H1 (cell line): Measurements from ENCODE around the gene AAMP. TPM values are rescaled to one million over a fixed set of nuclear protein-coding genes. Genes with fewer than 3 reads are reported as not detected.

Source experiments
- RNF2 ChIP-seq: fragments of 200-900, 300-1000 bp; sonication (generic); IDR thresholded peaks from 2 replicates; pipeline ENCODE4 v1.7.1; 2016; ENCODE audit warnings: borderline replicate concordance, low read depth, mild to moderate bottlenecking, antibody characterized with exemption, low read length; ENCODE audit not compliant: poor library complexity, severe bottlenecking; ENCODE audit errors: missing control alignments
- SP1 ChIP-seq: IDR thresholded peaks from 2 replicates; pipeline ENCODE4 v1.6.1; 2011; ENCODE audit warnings: low read depth, low read length
- TEAD4 ChIP-seq: IDR thresholded peaks from 2 replicates; pipeline ENCODE4 v1.6.1; 2012; ENCODE audit warnings: low read depth, low read length, inconsistent platforms, mixed read lengths
- polyA plus RNA-seq, 7 experiments: library from polyadenylated mRNA; depleted of rRNA in 3 of 7; stranded (reverse) in 5 of 7; unstranded in 2 of 7; fragments of >200 nt in 5 of 7; fragments of 200-250 nt in 2 of 7; gene quantifications; 1 replicate in 5 of 7; 2 replicates in 1 of 7; 4 replicates in 1 of 7; pipeline versions ENCODE4 v1.2.1 to v1.2.3, GENCODE V29; 2011 to 2013; ENCODE audit warnings: missing spikeins in 2 of 7, mixed read lengths in 2 of 7
- total RNA-seq: library from RNA; stranded (reverse); fragmentation: NEBNext Ultra II Directional; extraction: Animal tissue kit (Norgen Biotek cat#: 25700); gene quantifications from 2 replicates; pipeline ENCODE4 v1.2.1, GENCODE V29; 2021
- TF ChIP-seq, protein P1 (sequence below), 3 experiments: IDR thresholded peaks; 1 replicate in 2 of 3; 2 replicates in 1 of 3; pipeline versions ENCODE4 v1.5.1 to v1.6.1; 2011; ENCODE audit warnings: low read length in 3 of 3, mild to moderate bottlenecking in 3 of 3, inconsistent platforms in 2 of 3, low read depth in 1 of 3, moderate library complexity in 1 of 3; ENCODE audit not compliant: insufficient read depth in 1 of 3; ENCODE audit errors: control extremely low read depth in 1 of 3
- TF ChIP-seq, protein P2 (sequence below): IDR thresholded peaks from 2 replicates; pipeline ENCODE4 v1.6.1; 2011; ENCODE audit warnings: low read length, improper control_type of control experiment
- TF ChIP-seq, protein P3 (sequence below): IDR thresholded peaks from 2 replicates; pipeline ENCODE4 v1.6.1; 2011; ENCODE audit warnings: low read depth, mild to moderate bottlenecking, low read length; ENCODE audit not compliant: insufficient read depth
- TF ChIP-seq, protein P4 (sequence below): IDR thresholded peaks from 2 replicates; pipeline ENCODE4 v1.6.1; 2012; ENCODE audit warnings: inconsistent platforms

Gene AAMP
- total and polyA plus RNA-seq, 2 of the 8 experiments (the other 6 are each of a cell fraction or from before 2014, with no cell fraction given), result 119 to 125 TPM

DNA sequence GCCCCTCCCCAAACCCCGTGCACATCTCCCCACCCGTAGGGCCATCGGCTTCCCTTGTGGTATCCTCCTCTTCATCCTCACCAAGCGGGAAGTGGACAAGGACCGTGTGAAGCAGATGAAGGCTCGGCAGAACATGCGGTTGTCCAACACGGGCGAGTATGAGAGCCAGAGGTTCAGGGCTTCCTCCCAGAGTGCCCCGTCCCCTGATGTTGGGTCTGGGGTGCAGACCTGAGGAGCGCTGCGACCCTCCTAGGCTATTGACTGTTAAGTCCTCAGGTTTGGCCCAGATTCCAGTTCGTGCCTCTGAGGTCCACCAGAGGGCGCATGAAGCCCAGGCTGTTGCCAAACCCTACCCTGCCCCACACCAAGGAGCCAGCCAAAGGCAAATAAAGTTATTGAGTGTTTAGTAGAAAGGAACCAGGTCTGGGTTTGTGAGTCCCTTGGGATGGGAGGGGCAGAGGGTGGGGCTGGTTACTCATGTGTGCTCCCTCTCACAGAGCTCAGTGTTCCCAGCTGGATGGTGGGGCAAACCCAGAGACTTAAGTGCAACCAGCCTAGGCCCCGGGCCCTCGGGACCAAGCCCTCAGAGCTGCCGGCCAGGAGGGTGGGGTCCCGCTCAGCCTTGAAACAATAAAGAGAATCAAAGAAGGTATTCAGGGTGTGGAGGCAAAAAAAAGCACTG is 2.7 kb upstream of the AAMP start (continued):
- TF ChIP-seq, protein P1, sequence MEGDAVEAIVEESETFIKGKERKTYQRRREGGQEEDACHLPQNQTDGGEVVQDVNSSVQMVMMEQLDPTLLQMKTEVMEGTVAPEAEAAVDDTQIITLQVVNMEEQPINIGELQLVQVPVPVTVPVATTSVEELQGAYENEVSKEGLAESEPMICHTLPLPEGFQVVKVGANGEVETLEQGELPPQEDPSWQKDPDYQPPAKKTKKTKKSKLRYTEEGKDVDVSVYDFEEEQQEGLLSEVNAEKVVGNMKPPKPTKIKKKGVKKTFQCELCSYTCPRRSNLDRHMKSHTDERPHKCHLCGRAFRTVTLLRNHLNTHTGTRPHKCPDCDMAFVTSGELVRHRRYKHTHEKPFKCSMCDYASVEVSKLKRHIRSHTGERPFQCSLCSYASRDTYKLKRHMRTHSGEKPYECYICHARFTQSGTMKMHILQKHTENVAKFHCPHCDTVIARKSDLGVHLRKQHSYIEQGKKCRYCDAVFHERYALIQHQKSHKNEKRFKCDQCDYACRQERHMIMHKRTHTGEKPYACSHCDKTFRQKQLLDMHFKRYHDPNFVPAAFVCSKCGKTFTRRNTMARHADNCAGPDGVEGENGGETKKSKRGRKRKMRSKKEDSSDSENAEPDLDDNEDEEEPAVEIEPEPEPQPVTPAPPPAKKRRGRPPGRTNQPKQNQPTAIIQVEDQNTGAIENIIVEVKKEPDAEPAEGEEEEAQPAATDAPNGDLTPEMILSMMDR (IDR thresholded peaks at IDR 0.05; ENCODE audit: control extremely low read depth in 1 of 3, insufficient read depth in 1 of 3, low read depth in 1 of 3, low read length in 3 of 3), result peak in 2 of 3 experiments; percentile 89 to 93; a peak in 3 of 4 replicates
- TF ChIP-seq TEAD4 (0 out of 2 replicates have a peak, but pooled peaks have one; percentile 52), RNF2 (no peak), SP1 (0 out of 2 replicates have a peak, but pooled peaks have one; percentile 20)
- TF ChIP-seq, protein P2, sequence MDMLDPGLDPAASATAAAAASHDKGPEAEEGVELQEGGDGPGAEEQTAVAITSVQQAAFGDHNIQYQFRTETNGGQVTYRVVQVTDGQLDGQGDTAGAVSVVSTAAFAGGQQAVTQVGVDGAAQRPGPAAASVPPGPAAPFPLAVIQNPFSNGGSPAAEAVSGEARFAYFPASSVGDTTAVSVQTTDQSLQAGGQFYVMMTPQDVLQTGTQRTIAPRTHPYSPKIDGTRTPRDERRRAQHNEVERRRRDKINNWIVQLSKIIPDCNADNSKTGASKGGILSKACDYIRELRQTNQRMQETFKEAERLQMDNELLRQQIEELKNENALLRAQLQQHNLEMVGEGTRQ, result no peak
- TF ChIP-seq, protein P3, sequence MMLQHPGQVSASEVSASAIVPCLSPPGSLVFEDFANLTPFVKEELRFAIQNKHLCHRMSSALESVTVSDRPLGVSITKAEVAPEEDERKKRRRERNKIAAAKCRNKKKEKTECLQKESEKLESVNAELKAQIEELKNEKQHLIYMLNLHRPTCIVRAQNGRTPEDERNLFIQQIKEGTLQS, result no peak
- TF ChIP-seq, protein P4, sequence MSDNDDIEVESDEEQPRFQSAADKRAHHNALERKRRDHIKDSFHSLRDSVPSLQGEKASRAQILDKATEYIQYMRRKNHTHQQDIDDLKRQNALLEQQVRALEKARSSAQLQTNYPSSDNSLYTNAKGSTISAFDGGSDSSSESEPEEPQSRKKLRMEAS, result no peak
